GM12892 (cell line): ENCODE results near the gene ANKRD44.

Source experiments
- POLR2A ChIP-seq: IDR thresholded peaks from 2 replicates; pipeline ENCODE4 v1.6.1; 2011; ENCODE audit warnings: low read depth, low read length, control low read depth
- POLR2AphosphoS5 ChIP-seq: IDR thresholded peaks from 2 replicates; pipeline ENCODE4 v1.6.1; 2011; ENCODE audit warnings: low read depth, low read length, control low read depth

GRCh38 chr2:197168705-197169104 is 141.9 kb downstream of the ANKRD44 start:
- TF ChIP-seq POLR2A (no peak), POLR2AphosphoS5 (no peak)
